MM.1S (cell line): ENCODE data around the gene ORC5.
A peak's percentile ranks its signal among the peaks of the same experiment; 100 is the strongest.

ENCODE experiments used
- DNase-seq: peaks from one replicate; pipeline ENCODE4 v3.0.0-alpha.2; 2015
- H2AFZ ChIP-seq: fragments of 300-600 bp; sonication (generic); 2 replicates; pipeline ENCODE4 v1.6.0; 2016; ENCODE audit warnings: antibody characterized with exemption, low read length
- H3F3A ChIP-seq: fragments of 300-600 bp; sonication (generic); 2 replicates; pipeline ENCODE4 v1.6.1; 2016; ENCODE audit warnings: mild to moderate bottlenecking, antibody characterized with exemption, low read length, moderate library complexity, mixed read lengths; ENCODE audit not compliant: insufficient read depth
- H3K27ac ChIP-seq: fragments of 300-600 bp; sonication (generic); 2 replicates; pipeline ENCODE4 v1.5.1; 2016; ENCODE audit warnings: mild to moderate bottlenecking, low read length
- H3K27me3 ChIP-seq: fragments of 300-600 bp; sonication (generic); replicated peaks from 2 replicates; pipeline ENCODE4 v1.6.0; 2016; ENCODE audit warnings: low read length; ENCODE audit not compliant: insufficient read depth
- H3K36me3 ChIP-seq: fragments of 300-600 bp; sonication (generic); replicated peaks from 2 replicates; pipeline ENCODE4 v1.6.1; 2016; ENCODE audit warnings: mild to moderate bottlenecking, low read length, mixed read lengths; ENCODE audit not compliant: insufficient read depth
- H3K4me1 ChIP-seq: fragments of 300-600 bp; sonication (generic); 2 replicates; pipeline ENCODE4 v1.6.1; 2016; ENCODE audit warnings: low read length, mixed read lengths
- H3K4me2 ChIP-seq: fragments of 300-600 bp; sonication (generic); 2 replicates; pipeline ENCODE4 v1.6.0; 2016; ENCODE audit warnings: low read depth, low read length
- H3K4me3 ChIP-seq: fragments of 300-600 bp; sonication (generic); 2 replicates; pipeline ENCODE4 v1.5.1; 2016; ENCODE audit warnings: low read length, mixed read lengths
- H3K79me2 ChIP-seq: fragments of 300-600 bp; sonication (generic); 2 replicates; pipeline ENCODE4 v1.6.1; 2016; ENCODE audit warnings: mixed run types, low read length, mixed read lengths
- H3K9ac ChIP-seq: fragments of 300-600 bp; sonication (generic); 2 replicates; pipeline ENCODE4 v1.6.1; 2016; ENCODE audit warnings: low read length, mixed read lengths
- H3K9me2 ChIP-seq: fragments of 300-600 bp; sonication (generic); replicated peaks from 2 replicates; pipeline ENCODE4 v1.6.1; 2016; ENCODE audit warnings: mild to moderate bottlenecking, low read length, mixed read lengths; ENCODE audit not compliant: insufficient read depth
- H3K9me3 ChIP-seq: fragments of 300-600 bp; sonication (generic); replicated peaks from 2 replicates; pipeline ENCODE4 v1.6.1; 2016; ENCODE audit warnings: mild to moderate bottlenecking, low read length, mixed read lengths; ENCODE audit not compliant: insufficient read depth
- H4K20me1 ChIP-seq: fragments of 300-600 bp; sonication (generic); 2 replicates; pipeline ENCODE4 v1.6.1; 2016; ENCODE audit warnings: mild to moderate bottlenecking, low read length, moderate library complexity, mixed read lengths; ENCODE audit not compliant: insufficient read depth
- CTCF ChIP-seq: fragments of 300-600 bp; sonication (generic); IDR thresholded peaks from 2 replicates; pipeline ENCODE4 v1.5.1; 2016; ENCODE audit warnings: antibody characterized with exemption, low read length, mixed read lengths
- EZH2 ChIP-seq: fragments of 300-600 bp; sonication (generic); optimal IDR thresholded peaks from 2 replicates; pipeline ENCODE3; 2017; ENCODE audit warnings: low read depth, mild to moderate bottlenecking, antibody characterized with exemption, low read length, mixed read lengths
- EZH2phosphoT487 ChIP-seq: fragments of 300-600 bp; sonication (generic); IDR thresholded peaks from 2 replicates; pipeline ENCODE4 v1.6.1; 2018; ENCODE audit warnings: antibody characterized with exemption, low read length

Gene ORC5

GRCh38 chr7:104254696-104255095 lies 46.9 kb upstream of the ORC5 start:
- no peaks in the 10 kb centered on the region for H3K79me2 ChIP-seq
- no peak overlapping the region for H3K4me2 ChIP-seq
- no peaks in the 10 kb centered on the region for H3K9me2 ChIP-seq
- no peak for DNase-seq
- H3K9me3 ChIP-seq: no peaks in the 10 kb centered on the region
- H3K9ac ChIP-seq: no peak overlapping the region
- no peaks in the 10 kb centered on the region for H3K4me1 ChIP-seq
- H4K20me1 ChIP-seq: no peaks in the 10 kb centered on the region
- H3F3A ChIP-seq: no peaks in the 10 kb centered on the region
- no peak overlapping the region for H3K27ac ChIP-seq
- no peak overlapping the region for H3K4me3 ChIP-seq
- no peaks in the 10 kb centered on the region for H3K27me3 ChIP-seq
- H2AFZ ChIP-seq: no peak overlapping the region
- no peaks in the 10 kb centered on the region for H3K36me3 ChIP-seq
- TF ChIP-seq EZH2 (no peak), EZH2phosphoT487 (no peak), CTCF (no peak)

GRCh38 chr7:104252409-104253134 lies 44.8 kb upstream of the ORC5 start:
- no peak overlapping the region for H3K27ac ChIP-seq
- H3K9me2 ChIP-seq: no peaks in the 10 kb centered on the region
- no peaks in the 10 kb centered on the region for H3K79me2 ChIP-seq
- H3K4me1 ChIP-seq: no peaks in the 10 kb centered on the region
- H3K36me3 ChIP-seq: no peaks in the 10 kb centered on the region
- no peaks in the 10 kb centered on the region for H3F3A ChIP-seq
- peak; percentile 15 for TF ChIP-seq CTCF
- no peak for TF ChIP-seq EZH2phosphoT487
- no peak for TF ChIP-seq EZH2
- H3K27me3 ChIP-seq: no peaks in the 10 kb centered on the region
- no peaks in the 10 kb centered on the region for H4K20me1 ChIP-seq
- H3K9me3 ChIP-seq: no peaks in the 10 kb centered on the region
- H3K4me3 ChIP-seq: no peak overlapping the region
- no peak overlapping the region for H2AFZ ChIP-seq
- H3K4me2 ChIP-seq: no peak overlapping the region
- DNase-seq: no peak
- H3K9ac ChIP-seq: no peak overlapping the region

- H3K36me3 ChIP-seq: no peaks in the 10 kb centered on the region
- H3K79me2 ChIP-seq: no peaks in the 10 kb centered on the region
- H3F3A ChIP-seq: no peaks in the 10 kb centered on the region
- H3K9me2 ChIP-seq: no peaks in the 10 kb centered on the region
- H3K4me2 ChIP-seq: no peak overlapping the region
- no peak overlapping the region for H3K27ac ChIP-seq
- no peak overlapping the region for H3K4me3 ChIP-seq
- no peak overlapping the region for H3K9ac ChIP-seq
- no peak for DNase-seq
- TF ChIP-seq EZH2phosphoT487: no peak
- TF ChIP-seq EZH2: no peak
- TF ChIP-seq CTCF: no peak
- no peaks in the 10 kb centered on the region for H3K9me3 ChIP-seq
- H2AFZ ChIP-seq: no peak overlapping the region
- H4K20me1 ChIP-seq: no peaks in the 10 kb centered on the region
- H3K27me3 ChIP-seq: no peaks in the 10 kb centered on the region
- no peaks in the 10 kb centered on the region for H3K4me1 ChIP-seq
These were observed 34.8 kb upstream of the ORC5 start for GRCh38 chr7:104242638-104243037.
